WTC11 (cell line): ENCODE measurements around the gene PAF1. TPM values are rescaled to one million over a fixed set of nuclear protein-coding genes. Genes with fewer than 3 reads are reported as not detected.

Experiments
- ATAC-seq: fragments of 200-7000 bp; cut with Tn5 transposase; 2 replicates; pipeline ENCODE4 v1.10.0; 2021; ENCODE audit warnings: mild to moderate bottlenecking, moderate library complexity
- CTCF ChIA-PET: fragments of 300-600 bp; sonication (Branson Sonifier 250); formaldehyde crosslinking; loops from one replicate; lab custom pipeline; 2021; ENCODE audit warnings: antibody characterized with exemption; lab: Charles Lee
- POLR2A ChIA-PET: fragments of 350-600 bp; sonication (Branson Sonifier 250); formaldehyde crosslinking; loops from one replicate; lab custom pipeline; 2021; ENCODE audit warnings: antibody characterized with exemption; lab: Charles Lee
- DNase-seq: peaks from one replicate; pipeline ENCODE4 v3.0.0; 2021; ENCODE audit warnings: low spot score
- H3K27ac Mint-ChIP-seq: 2 replicates; pipeline ENCODE4 v1.8.0; 2021; ENCODE audit warnings: mixed read lengths
- H3K27me3 Mint-ChIP-seq: 2 replicates; pipeline ENCODE4 v1.8.0; 2021; ENCODE audit warnings: low read depth, mild to moderate bottlenecking, moderate library complexity, mixed read lengths
- H3K36me3 Mint-ChIP-seq: 2 replicates; pipeline ENCODE4 v1.8.0; 2021; ENCODE audit warnings: mixed read lengths
- H3K4me1 Mint-ChIP-seq: 2 replicates; pipeline ENCODE4 v1.8.0; 2022; ENCODE audit warnings: mixed read lengths
- H3K4me3 Mint-ChIP-seq: 2 replicates; pipeline ENCODE4 v1.8.0; 2021; ENCODE audit warnings: mild to moderate bottlenecking, moderate library complexity, mixed read lengths
- H3K9me3 Mint-ChIP-seq: 2 replicates; pipeline ENCODE4 v1.8.0; 2021; ENCODE audit warnings: mixed read lengths
- AR ChIP-seq: fragments of 250-450 bp; sonication (Bioruptor Pico); IDR thresholded peaks from 2 replicates; pipeline ENCODE4 v1.9.0; 2021; ENCODE audit warnings: mild to moderate bottlenecking
- CREB1 ChIP-seq: sonication (generic); formaldehyde crosslinking; IDR thresholded peaks from 2 replicates; pipeline ENCODE4 v1.8.0; 2023; ENCODE audit warnings: mild to moderate bottlenecking, missing genetic modification reagents
- CTCF ChIP-seq: fragments of 200-600 bp; IDR thresholded peaks from 2 replicates; pipeline ENCODE4 v1.8.0; 2022; ENCODE audit warnings: antibody characterized with exemption
- EMX1 ChIP-seq: fragments of 250-450 bp; sonication (Bioruptor Pico); IDR thresholded peaks from 2 replicates; pipeline ENCODE4 v1.8.0; 2021; ENCODE audit warnings: mild to moderate bottlenecking
- FOXP1 ChIP-seq: sonication (generic); formaldehyde crosslinking; IDR thresholded peaks from 2 replicates; pipeline ENCODE4 v1.8.0; 2022; ENCODE audit warnings: missing genetic modification reagents, mild to moderate bottlenecking, moderate library complexity, borderline replicate concordance
- IRF2 ChIP-seq: sonication (generic); formaldehyde crosslinking; IDR thresholded peaks from 2 replicates; pipeline ENCODE4 v1.8.0; 2022; ENCODE audit warnings: low read depth, missing genetic modification reagents, borderline replicate concordance
- MLX ChIP-seq: sonication (generic); formaldehyde crosslinking; IDR thresholded peaks from 2 replicates; pipeline ENCODE4 v1.8.1; 2023; ENCODE audit warnings: mild to moderate bottlenecking, missing genetic modification reagents, moderate library complexity
- NR2C2 ChIP-seq: sonication (generic); formaldehyde crosslinking; IDR thresholded peaks from 2 replicates; pipeline ENCODE4 v1.8.0; 2022; ENCODE audit warnings: mild to moderate bottlenecking, missing genetic modification reagents
- RELA ChIP-seq: sonication (generic); formaldehyde crosslinking; IDR thresholded peaks from 2 replicates; pipeline ENCODE4 v1.8.1; 2022; ENCODE audit warnings: missing genetic modification reagents, mild to moderate bottlenecking, borderline replicate concordance
- USF1 ChIP-seq: sonication (generic); formaldehyde crosslinking; IDR thresholded peaks from 2 replicates; pipeline ENCODE4 v1.8.0; 2022; ENCODE audit warnings: mild to moderate bottlenecking, missing genetic modification reagents
- USF2 ChIP-seq: sonication (generic); formaldehyde crosslinking; IDR thresholded peaks from 2 replicates; pipeline ENCODE4 v1.8.1; 2023; ENCODE audit warnings: mild to moderate bottlenecking, missing genetic modification reagents, moderate library complexity
- ZMAT4 ChIP-seq: fragments of 250-450 bp; sonication (Bioruptor Pico); IDR thresholded peaks from 2 replicates; pipeline ENCODE4 v1.9.0; 2021; ENCODE audit warnings: mild to moderate bottlenecking
- ZNF138 ChIP-seq: sonication (generic); formaldehyde crosslinking; conservative IDR thresholded peaks from 2 replicates; pipeline ENCODE4 v1.8.1; 2022; ENCODE audit warnings: mild to moderate bottlenecking, moderate library complexity, missing genetic modification reagents
- ZNF219 ChIP-seq: sonication (generic); formaldehyde crosslinking; IDR thresholded peaks from 2 replicates; pipeline ENCODE4 v1.8.0; 2023; ENCODE audit warnings: missing genetic modification reagents, mild to moderate bottlenecking, borderline replicate concordance
- total RNA-seq: library from RNA; stranded (reverse); gene quantifications from 3 replicates; pipeline ENCODE4 v1.2.3, GENCODE V29; 2021

The PAF1 gene
- total RNA-seq, 1 experiment from 2014 or later: 27.8 TPM

GRCh38 chr19:39420769-39421168, 29.9 kb upstream of the PAF1 start (continued):
- TF ChIP-seq RELA (CRISPR knock-in tag) (no peak), MLX (CRISPR knock-in tag) (no peak), EMX1 (CRISPR knock-in tag) (no peak)

GRCh38 chr19:39419003-39419402, 28.1 kb upstream of the PAF1 start:
- peaks cover 15% of the 10 kb centered on the region for H3K4me1 Mint-ChIP-seq
- no peaks in the 10 kb centered on the region for H3K9me3 Mint-ChIP-seq
- H3K27ac Mint-ChIP-seq: peak overlapping the region; percentile 53; the same call in 1 of the 2 replicates
- H3K4me3 Mint-ChIP-seq: no peak overlapping the region
- DNase-seq: no peak
- no peak for TF ChIP-seq ZNF138 (CRISPR knock-in tag)
- no peak for TF ChIP-seq ZMAT4 (CRISPR knock-in tag)
- CTCF ChIA-PET: interaction anchor here (0.8 kb wide), 1 partner anchor 17 kb away, joined by 3 read pairs; no protein-coding TSS in a partner anchor
- POLR2A ChIA-PET: interaction anchor here (0.7 to 2.1 kb wide), 4 partner anchors 10 to 29 kb away, joined by 3 to 9 read pairs (median 4); partner anchors contain the start of gene RPS16
- peaks cover 33% of the 10 kb centered on the region for H3K36me3 Mint-ChIP-seq
- no peak for ATAC-seq
- H3K27me3 Mint-ChIP-seq: no peaks in the 10 kb centered on the region

GRCh38 chr19:39417463-39418181, 26.7 kb upstream of the PAF1 start:
- DNase-seq (no peak), ATAC-seq (no peak)
- Mint-ChIP-seq H3K4me1 (peaks cover 18% of the 10 kb centered on the region), H3K36me3 (peaks cover 23% of the 10 kb centered on the region), H3K9me3 (no peaks in the 10 kb centered on the region), H3K27me3 (no peaks in the 10 kb centered on the region), H3K4me3 (no peak overlapping the region), H3K27ac (peak overlapping the region; percentile 91; the same call in 1 of the 2 replicates)
- CTCF ChIA-PET: interaction anchor here (0.7 kb wide), 1 partner anchor 57 kb away, joined by 3 read pairs; no protein-coding TSS in a partner anchor
- POLR2A ChIA-PET: no interaction called here
- TF ChIP-seq NR2C2 (no peak), IRF2 (CRISPR knock-in tag) (no peak), FOXP1 (CRISPR knock-in tag) (no peak), ZNF219 (no peak), USF1 (no peak)

- CTCF ChIA-PET: interaction anchor here (0.6 to 1.3 kb wide), 5 partner anchors 11 to 103 kb away, joined by 3 to 5 read pairs (median 3); no protein-coding TSS in a partner anchor
- POLR2A ChIA-PET: interaction anchor here (0.6 to 1.2 kb wide), 4 partner anchors 10 to 76 kb away, joined by 3 to 4 read pairs (median 4); no protein-coding TSS in a partner anchor
- no peaks in the 10 kb centered on the region for H3K9me3 Mint-ChIP-seq
- no peaks in the 10 kb centered on the region for H3K27me3 Mint-ChIP-seq
- peaks cover 18% of the 10 kb centered on the region for H3K36me3 Mint-ChIP-seq
- no peak overlapping the region for H3K27ac Mint-ChIP-seq
- TF ChIP-seq RELA (CRISPR knock-in tag) (no peak), CTCF (no peak), CREB1 (CRISPR knock-in tag) (no peak), AR (no peak), USF2 (CRISPR knock-in tag) (no peak)
- DNase-seq (no peak), ATAC-seq (no peak)
- no peak overlapping the region for H3K4me3 Mint-ChIP-seq
- peaks cover 21% of the 10 kb centered on the region for H3K4me1 Mint-ChIP-seq
Observed at GRCh38 chr19:39416152-39417120, 25.5 kb upstream of the PAF1 start.
